Astrocyte of the spinal cord (primary cell): ENCODE results near the gene NADK2.

ENCODE experiments used
- DNase-seq: peaks from one replicate; pipeline ENCODE4 v3.0.0; 2011; ENCODE audit warnings: low read depth, low spot score
- H3K4me3 ChIP-seq: 2 replicates; pipeline ENCODE4 v1.5.1; 2011; ENCODE audit warnings: low read depth, mild to moderate bottlenecking, low read length, moderate library complexity
- CTCF ChIP-seq: IDR thresholded peaks from 2 replicates; pipeline ENCODE4 v1.5.1; 2012; ENCODE audit warnings: low read depth, mild to moderate bottlenecking, low read length, inconsistent platforms
- in situ Hi-C: cut with HindIII; loops from 2 replicates; pipeline ENCODE4 v1.10.0; 2017; ENCODE audit warnings: low sequenced_read_pairs

Gene NADK2

GRCh38 chr5:36228505-36228904 lies 13.2 kb downstream of the NADK2 start:
- DNase-seq: no peak
- H3K4me3 ChIP-seq: no peak overlapping the region
- in situ Hi-C loops: no loop called here
- no peak for TF ChIP-seq CTCF

- no peak for DNase-seq
- H3K4me3 ChIP-seq: no peak overlapping the region
- TF ChIP-seq CTCF: no peak
- in situ Hi-C loops: no loop called here
These were observed 14.7 kb downstream of the NADK2 start for GRCh38 chr5:36227046-36227445.

GRCh38 chr5:36222620-36223019 lies 19.1 kb downstream of the NADK2 start:
- in situ Hi-C loops: no loop called here
- TF ChIP-seq CTCF: no peak
- DNase-seq: no peak

GRCh38 chr5:36217988-36218387 lies 23.7 kb downstream of the NADK2 start:
- H3K4me3 ChIP-seq: no peak overlapping the region
- in situ Hi-C loops: no loop called here
- TF ChIP-seq CTCF: no peak
- DNase-seq: no peak

More at GRCh38 chr5:36222620-36223019, 19.1 kb downstream of the NADK2 start:
- H3K4me3 ChIP-seq: no peak overlapping the region

- no peak overlapping the region for H3K4me3 ChIP-seq
- in situ Hi-C loops: no loop called here
- TF ChIP-seq CTCF: no peak
- no peak for DNase-seq
These were observed 24.2 kb downstream of the NADK2 start for GRCh38 chr5:36217567-36217966.

- H3K4me3 ChIP-seq: no peak overlapping the region
- no peak for TF ChIP-seq CTCF
- in situ Hi-C loops: no loop called here
- DNase-seq: no peak
These were observed 25.8 kb downstream of the NADK2 start for GRCh38 chr5:36215910-36216309.

- no peak for DNase-seq
These were observed 27.3 kb downstream of the NADK2 start for GRCh38 chr5:36214436-36214835.

More at GRCh38 chr5:36214436-36214835, 27.3 kb downstream of the NADK2 start:
- no peak overlapping the region for H3K4me3 ChIP-seq
- no peak for TF ChIP-seq CTCF
- in situ Hi-C loops: no loop called here
